Astrocyte (in vitro differentiated cells and primary cell): ENCODE results near the gene EGFL7. TPM values are rescaled to one million over a fixed set of nuclear protein-coding genes. Genes with fewer than 3 reads are reported as not detected.

Experiments
- DNase-seq: peaks from one replicate; pipeline ENCODE4 v3.0.0-alpha.2; 2010; ENCODE audit warnings: low read depth
- FAIRE-seq: peaks from 2 replicates; lab custom pipeline; 2011; peaks lifted over from hg19 to GRCh38; lab: Jason Lieb, UNC
- H2AFZ ChIP-seq: 2 replicates; pipeline ENCODE4 v1.6.0; 2012; ENCODE audit warnings: low read depth, low read length, inconsistent platforms
- H3K27ac ChIP-seq: 2 replicates; pipeline ENCODE4 v1.5.1; 2011; ENCODE audit warnings: low read depth, low read length, inconsistent platforms
- H3K27me3 ChIP-seq: 2 replicates; pipeline ENCODE4 v1.6.0; 2011; ENCODE audit warnings: low read length, inconsistent platforms; ENCODE audit not compliant: insufficient read depth
- H3K36me3 ChIP-seq: 2 replicates; pipeline ENCODE4 v1.5.1; 2011; ENCODE audit warnings: low read length, inconsistent platforms; ENCODE audit not compliant: insufficient read depth
- H3K4me1 ChIP-seq: 2 replicates; pipeline ENCODE4 v1.5.1; 2011; ENCODE audit warnings: low read length, inconsistent platforms; ENCODE audit not compliant: insufficient read depth
- H3K4me2 ChIP-seq: 2 replicates; pipeline ENCODE4 v1.6.0; 2012; ENCODE audit warnings: low read length, inconsistent platforms
- H3K4me3 ChIP-seq: 2 replicates; pipeline ENCODE4 v1.5.1; 2011; ENCODE audit warnings: low read depth, mild to moderate bottlenecking, low read length, inconsistent platforms; ENCODE audit not compliant: insufficient read depth
- H3K79me2 ChIP-seq: 2 replicates; pipeline ENCODE4 v1.6.0; 2012; ENCODE audit warnings: mild to moderate bottlenecking, low read length, inconsistent platforms; ENCODE audit not compliant: insufficient read depth
- H3K9ac ChIP-seq: 2 replicates; pipeline ENCODE4 v1.6.0; 2012; ENCODE audit warnings: mild to moderate bottlenecking, low read length, inconsistent platforms
- H3K9me3 ChIP-seq: 2 replicates; pipeline ENCODE4 v1.5.1; 2012; ENCODE audit warnings: low read depth, mild to moderate bottlenecking, low read length, inconsistent platforms; ENCODE audit not compliant: insufficient read depth
- H4K20me1 ChIP-seq: 2 replicates; pipeline ENCODE4 v1.6.0; 2012; ENCODE audit warnings: low read length, inconsistent platforms; ENCODE audit not compliant: insufficient read depth
- H3K27ac Mint-ChIP-seq: one replicate; pipeline ENCODE4 v1.8.0; 2021; ENCODE audit warnings: mild to moderate bottlenecking, mixed read lengths; ENCODE audit not compliant: unreplicated experiment
- H3K27me3 Mint-ChIP-seq: one replicate; pipeline ENCODE4 v1.8.0; 2021; ENCODE audit warnings: low read depth, mixed read lengths; ENCODE audit not compliant: unreplicated experiment
- H3K36me3 Mint-ChIP-seq: one replicate; pipeline ENCODE4 v1.8.0; 2021; ENCODE audit warnings: low read depth, mixed read lengths; ENCODE audit not compliant: unreplicated experiment
- H3K4me1 Mint-ChIP-seq: one replicate; pipeline ENCODE4 v1.8.0; 2021; ENCODE audit warnings: low read depth, mixed read lengths; ENCODE audit not compliant: unreplicated experiment
- H3K4me3 Mint-ChIP-seq: one replicate; pipeline ENCODE4 v1.8.0; 2021; ENCODE audit warnings: mild to moderate bottlenecking, moderate library complexity, mixed read lengths; ENCODE audit not compliant: unreplicated experiment
- H3K9me3 Mint-ChIP-seq: one replicate; pipeline ENCODE4 v1.8.0; 2021; ENCODE audit warnings: mild to moderate bottlenecking, mixed read lengths; ENCODE audit not compliant: unreplicated experiment
- EZH2 ChIP-seq: IDR thresholded peaks from 2 replicates; pipeline ENCODE4 v1.6.1; 2012; ENCODE audit warnings: mild to moderate bottlenecking, low read length, inconsistent platforms; ENCODE audit not compliant: insufficient read depth
- total RNA-seq: library from RNA; stranded (reverse); gene quantifications from 2 replicates; pipeline ENCODE4 v1.2.1, GENCODE V29; 2021
- TF ChIP-seq, protein P1 (sequence below): IDR thresholded peaks from 2 replicates; pipeline ENCODE4 v1.5.1; 2011; ENCODE audit warnings: low read depth, mild to moderate bottlenecking, inconsistent platforms, low read length, moderate library complexity; ENCODE audit not compliant: insufficient read depth

EGFL7 gene
- total RNA-seq, 1 donor from 2014 or later: 12.3 TPM

GRCh38 chr9:136671646-136672430 is 9.1 kb downstream of the EGFL7 start:
- FAIRE-seq: no peak
- H2AFZ ChIP-seq: no peak overlapping the region
- H3K4me1 ChIP-seq: no peaks in the 10 kb centered on the region
- no peak overlapping the region for H3K4me2 ChIP-seq
- Mint-ChIP-seq H3K27ac (no peak overlapping the region), H3K9me3 (no peaks in the 10 kb centered on the region), H3K4me1 (no peaks in the 10 kb centered on the region), H3K36me3 (no peaks in the 10 kb centered on the region), H3K27me3 (no peaks in the 10 kb centered on the region), H3K4me3 (no peak overlapping the region)
- no peaks in the 10 kb centered on the region for H3K36me3 ChIP-seq
- H3K9ac ChIP-seq: no peak overlapping the region
- H4K20me1 ChIP-seq: no peaks in the 10 kb centered on the region
- no peak for TF ChIP-seq EZH2
- TF ChIP-seq, protein P1, sequence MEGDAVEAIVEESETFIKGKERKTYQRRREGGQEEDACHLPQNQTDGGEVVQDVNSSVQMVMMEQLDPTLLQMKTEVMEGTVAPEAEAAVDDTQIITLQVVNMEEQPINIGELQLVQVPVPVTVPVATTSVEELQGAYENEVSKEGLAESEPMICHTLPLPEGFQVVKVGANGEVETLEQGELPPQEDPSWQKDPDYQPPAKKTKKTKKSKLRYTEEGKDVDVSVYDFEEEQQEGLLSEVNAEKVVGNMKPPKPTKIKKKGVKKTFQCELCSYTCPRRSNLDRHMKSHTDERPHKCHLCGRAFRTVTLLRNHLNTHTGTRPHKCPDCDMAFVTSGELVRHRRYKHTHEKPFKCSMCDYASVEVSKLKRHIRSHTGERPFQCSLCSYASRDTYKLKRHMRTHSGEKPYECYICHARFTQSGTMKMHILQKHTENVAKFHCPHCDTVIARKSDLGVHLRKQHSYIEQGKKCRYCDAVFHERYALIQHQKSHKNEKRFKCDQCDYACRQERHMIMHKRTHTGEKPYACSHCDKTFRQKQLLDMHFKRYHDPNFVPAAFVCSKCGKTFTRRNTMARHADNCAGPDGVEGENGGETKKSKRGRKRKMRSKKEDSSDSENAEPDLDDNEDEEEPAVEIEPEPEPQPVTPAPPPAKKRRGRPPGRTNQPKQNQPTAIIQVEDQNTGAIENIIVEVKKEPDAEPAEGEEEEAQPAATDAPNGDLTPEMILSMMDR: peak; percentile 53
- no peaks in the 10 kb centered on the region for H3K79me2 ChIP-seq
- H3K4me3 ChIP-seq: no peak overlapping the region
- DNase-seq: no peak
- no peak overlapping the region for H3K27ac ChIP-seq
- H3K9me3 ChIP-seq: no peaks in the 10 kb centered on the region
- no peaks in the 10 kb centered on the region for H3K27me3 ChIP-seq

DNA sequence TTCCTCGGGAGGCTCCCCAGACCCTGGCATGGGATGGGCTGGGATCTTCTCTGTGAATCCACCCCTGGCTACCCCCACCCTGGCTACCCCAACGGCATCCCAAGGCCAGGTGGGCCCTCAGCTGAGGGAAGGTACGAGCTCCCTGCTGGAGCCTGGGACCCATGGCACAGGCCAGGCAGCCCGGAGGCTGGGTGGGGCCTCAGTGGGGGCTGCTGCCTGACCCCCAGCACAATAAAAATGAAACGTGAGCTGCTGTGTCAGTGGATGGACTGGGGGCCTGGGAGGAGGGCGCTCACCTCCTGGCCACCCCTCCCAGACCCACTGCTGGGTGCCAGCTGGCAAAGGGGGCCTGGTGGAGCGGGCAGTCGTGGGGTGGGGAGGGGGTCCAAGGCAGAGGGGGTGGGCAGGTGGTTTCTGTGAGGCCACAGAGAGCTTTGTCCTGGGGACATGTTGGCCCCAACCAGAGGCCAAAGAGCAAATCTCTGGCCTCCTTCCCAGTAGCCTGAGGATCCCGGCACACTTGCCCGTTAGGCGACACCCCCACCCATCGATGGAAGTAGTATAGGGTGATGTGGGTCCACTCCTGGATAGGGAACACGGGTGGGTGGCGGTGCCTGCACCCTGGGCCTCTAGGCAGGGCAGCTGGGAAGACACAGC is 9.8 kb downstream of the EGFL7 start:
- H3K79me2 ChIP-seq: no peaks in the 10 kb centered on the region
- H3K27me3 ChIP-seq: no peaks in the 10 kb centered on the region
- H3K4me1 ChIP-seq: no peaks in the 10 kb centered on the region
- Mint-ChIP-seq H3K4me1 (no peaks in the 10 kb centered on the region), H3K9me3 (no peaks in the 10 kb centered on the region), H3K27ac (no peak overlapping the region), H3K36me3 (no peaks in the 10 kb centered on the region), H3K27me3 (no peaks in the 10 kb centered on the region), H3K4me3 (no peak overlapping the region)
- H3K9ac ChIP-seq: no peak overlapping the region
- no peak overlapping the region for H3K27ac ChIP-seq
- no peak for DNase-seq
- TF ChIP-seq EZH2: no peak
- TF ChIP-seq, protein P1: no peak
- H2AFZ ChIP-seq: no peak overlapping the region
- no peaks in the 10 kb centered on the region for H3K9me3 ChIP-seq
- FAIRE-seq: no peak
- no peak overlapping the region for H3K4me2 ChIP-seq
- peaks cover under 1% of the 10 kb centered on the region for H4K20me1 ChIP-seq
- no peak overlapping the region for H3K4me3 ChIP-seq
- no peaks in the 10 kb centered on the region for H3K36me3 ChIP-seq
